Neural cell (in vitro differentiated cells): ENCODE data around the gene RAI2. TPM values are rescaled to one million over a fixed set of nuclear protein-coding genes. Genes with fewer than 3 reads are reported as not detected.

Source experiments
- H2AFZ ChIP-seq: fragments of 200-600, 300-800 bp; sonication (generic), shearing (Covaris generic); 2 replicates; pipeline ENCODE4 v1.6.0; 2014; ENCODE audit warnings: low read depth, mild to moderate bottlenecking, antibody characterized with exemption, low read length, moderate library complexity
- H3F3A ChIP-seq: fragments of 200-600 bp; shearing (Covaris generic); 2 replicates; pipeline ENCODE4 v1.6.1; 2016; ENCODE audit warnings: mild to moderate bottlenecking, moderate library complexity, mixed read lengths, antibody characterized with exemption, low read length; ENCODE audit not compliant: insufficient read depth, poor library complexity, severe bottlenecking
- H3K27ac ChIP-seq: fragments of 200-600, 300-800 bp; sonication (generic), shearing (Covaris generic); 2 replicates; pipeline ENCODE4 v1.5.1; 2014; ENCODE audit warnings: mild to moderate bottlenecking, low read length, moderate library complexity
- H3K27me3 ChIP-seq: fragments of 300-800, 200-600 bp; sonication (generic), shearing (Covaris generic); 2 replicates; pipeline ENCODE4 v1.6.0; 2014; ENCODE audit warnings: mild to moderate bottlenecking, low read depth, low read length, moderate library complexity; ENCODE audit not compliant: insufficient read depth
- H3K36me3 ChIP-seq: fragments of 300-800, 200-600 bp; sonication (generic), shearing (Covaris generic); 2 replicates; pipeline ENCODE4 v1.5.1; 2014; ENCODE audit warnings: mild to moderate bottlenecking, antibody characterized with exemption, low read length, moderate library complexity; ENCODE audit not compliant: insufficient read depth
- H3K4me2 ChIP-seq: fragments of 300-800, 200-600 bp; sonication (generic), shearing (Covaris generic); 2 replicates; pipeline ENCODE4 v1.6.0; 2014; ENCODE audit warnings: mild to moderate bottlenecking, low read length
- H3K4me3 ChIP-seq: fragments of 300-800, 200-600 bp; sonication (generic), shearing (Covaris generic); 2 replicates; pipeline ENCODE4 v1.5.1; 2014; ENCODE audit warnings: mild to moderate bottlenecking, low read length, moderate library complexity
- H3K79me2 ChIP-seq: fragments of 200-600 bp; shearing (Covaris generic); replicated peaks from 2 replicates; pipeline ENCODE4 v1.6.0; 2014; ENCODE audit warnings: mild to moderate bottlenecking, low read length, moderate library complexity; ENCODE audit not compliant: insufficient read depth
- H3K9ac ChIP-seq: fragments of 300-800, 200-600 bp; sonication (generic), shearing (Covaris generic); 2 replicates; pipeline ENCODE4 v1.6.1; 2016; ENCODE audit warnings: mild to moderate bottlenecking, low read length, mixed read lengths
- H3K9me2 ChIP-seq: fragments of 200-600 bp; shearing (Covaris generic); 2 replicates; pipeline ENCODE4 v1.6.1; 2016; ENCODE audit warnings: mild to moderate bottlenecking, low read length, mixed read lengths; ENCODE audit not compliant: insufficient read depth
- H3K9me3 ChIP-seq: fragments of 200-600, 300-800 bp; sonication (generic), shearing (Covaris generic); 2 replicates; pipeline ENCODE4 v1.6.1; 2016; ENCODE audit warnings: mild to moderate bottlenecking, mixed run types, low read length, moderate library complexity, mixed read lengths
- H4K20me1 ChIP-seq: fragments of 200-600 bp; shearing (Covaris generic); 2 replicates; pipeline ENCODE4 v1.6.1; 2016; ENCODE audit warnings: mild to moderate bottlenecking, mixed run types; ENCODE audit not compliant: insufficient read depth
- CTCF ChIP-seq: fragments of 450-650 bp; IDR thresholded peaks from 2 replicates; pipeline ENCODE4 v1.5.1; 2014; ENCODE audit warnings: antibody characterized with exemption, mild to moderate bottlenecking, moderate library complexity; ENCODE audit not compliant: poor library complexity, severe bottlenecking
- EP300 ChIP-seq: fragments of 450-650 bp; conservative IDR thresholded peaks from 2 replicates; pipeline ENCODE4 v1.6.1; 2014; ENCODE audit warnings: antibody characterized with exemption, mild to moderate bottlenecking, moderate library complexity; ENCODE audit not compliant: poor library complexity, severe bottlenecking
- EZH2 ChIP-seq: fragments of 200-600, 300-800 bp; shearing (Covaris generic), sonication (generic); IDR thresholded peaks from 2 replicates; pipeline ENCODE4 v1.6.1; 2014; ENCODE audit warnings: antibody characterized with exemption, low read length, borderline replicate concordance, mild to moderate bottlenecking; ENCODE audit not compliant: insufficient read depth, poor library complexity, severe bottlenecking
- MXI1 ChIP-seq: fragments of 450-650 bp; conservative IDR thresholded peaks from 2 replicates; pipeline ENCODE4 v1.6.1; 2014; ENCODE audit warnings: antibody characterized with exemption, mild to moderate bottlenecking; ENCODE audit not compliant: poor library complexity, severe bottlenecking
- POLR2AphosphoS5 ChIP-seq: IDR thresholded peaks from 2 replicates; pipeline ENCODE4 v1.6.1; 2012
- RAD21 ChIP-seq: fragments of 450-650 bp; conservative IDR thresholded peaks from 2 replicates; pipeline ENCODE4 v1.6.1; 2014; ENCODE audit warnings: antibody characterized with exemption, mild to moderate bottlenecking, moderate library complexity
- REST ChIP-seq: IDR thresholded peaks from 2 replicates; pipeline ENCODE4 v1.6.1; 2012; ENCODE audit warnings: borderline replicate concordance
- SMC3 ChIP-seq: fragments of 450-650 bp; conservative IDR thresholded peaks from 2 replicates; pipeline ENCODE4 v1.6.1; 2014; ENCODE audit warnings: antibody characterized with exemption, mild to moderate bottlenecking, moderate library complexity; ENCODE audit not compliant: poor library complexity
- TAF1 ChIP-seq: IDR thresholded peaks from 2 replicates; pipeline ENCODE4 v1.6.1; 2012; ENCODE audit warnings: low read depth
- polyA plus RNA-seq: library from polyadenylated mRNA; depleted of rRNA; stranded (reverse); fragments of >200 nt; gene quantifications from 2 replicates; pipeline ENCODE4 v1.2.3, GENCODE V29; 2014

The RAI2 gene
- polyA plus RNA-seq, 1 donor from 2014 or later: 4.8 TPM

GRCh38 chrX:17822351-17822750, 38.7 kb downstream of the RAI2 start:
- Histone ChIP-seq H3K36me3 (no peaks in the 10 kb centered on the region), H2AFZ (no peak overlapping the region), H4K20me1 (no peaks in the 10 kb centered on the region), H3F3A (no peaks in the 10 kb centered on the region), H3K9ac (no peak overlapping the region), H3K79me2 (no peaks in the 10 kb centered on the region), H3K27me3 (no peaks in the 10 kb centered on the region), H3K9me3 (no peaks in the 10 kb centered on the region), H3K9me2 (no peaks in the 10 kb centered on the region), H3K4me3 (no peak overlapping the region), H3K4me2 (no peak overlapping the region), H3K27ac (no peak overlapping the region)
- no peak for TF ChIP-seq SMC3
- TF ChIP-seq RAD21: no peak
- no peak for TF ChIP-seq EP300
- no peak for TF ChIP-seq TAF1
- no peak for TF ChIP-seq CTCF

- Histone ChIP-seq H4K20me1 (no peaks in the 10 kb centered on the region), H3K36me3 (no peaks in the 10 kb centered on the region), H3K9ac (no peak overlapping the region), H3F3A (no peaks in the 10 kb centered on the region), H3K27me3 (no peaks in the 10 kb centered on the region), H3K4me3 (no peak overlapping the region), H3K4me2 (no peak overlapping the region), H3K27ac (no peak overlapping the region), H2AFZ (no peak overlapping the region), H3K9me3 (no peaks in the 10 kb centered on the region), H3K79me2 (no peaks in the 10 kb centered on the region), H3K9me2 (no peaks in the 10 kb centered on the region)
- TF ChIP-seq REST: no peak
These were observed 41.0 kb downstream of the RAI2 start for GRCh38 chrX:17820100-17820499.

GRCh38 chrX:17818726-17819125, 42.4 kb downstream of the RAI2 start:
- H2AFZ ChIP-seq: no peak overlapping the region
- no peaks in the 10 kb centered on the region for H3K9me3 ChIP-seq
- no peak overlapping the region for H3K4me2 ChIP-seq

More at GRCh38 chrX:17818726-17819125, 42.4 kb downstream of the RAI2 start:
- Histone ChIP-seq H3K79me2 (no peaks in the 10 kb centered on the region), H3F3A (no peaks in the 10 kb centered on the region), H4K20me1 (no peaks in the 10 kb centered on the region), H3K27ac (no peak overlapping the region), H3K9ac (no peak overlapping the region), H3K4me3 (no peak overlapping the region), H3K9me2 (no peaks in the 10 kb centered on the region), H3K27me3 (no peaks in the 10 kb centered on the region), H3K36me3 (no peaks in the 10 kb centered on the region)
- no peak for TF ChIP-seq MXI1
- no peak for TF ChIP-seq EZH2
- no peak for TF ChIP-seq EP300
- no peak for TF ChIP-seq POLR2AphosphoS5
